ENCODE measurements around the gene EXOC2. TPM values are rescaled to one million over a fixed set of nuclear protein-coding genes. Genes with fewer than 3 reads are reported as not detected.

EXOC2 gene
- total and polyA plus RNA-seq, 2 donors (not counting 3 experiments of a cell fraction or from before 2014, with no cell fraction given) = 18.2 to 30.8 TPM

- no peak for TF ChIP-seq POLR2AphosphoS5 (IDR thresholded peaks at IDR 0.05; ENCODE audit: insufficient read depth, low read depth, low read length)
- no peak for TF ChIP-seq FOS (IDR thresholded peaks at IDR 0.05; ENCODE audit: borderline replicate concordance, insufficient read depth, low read length)
- TF ChIP-seq CTCF (IDR thresholded peaks at IDR 0.05; ENCODE audit: extremely low read depth in 1 of 2, insufficient read depth in 1 of 2, low read depth in 1 of 2, low read length in 2 of 2) = no peak
- no peak for TF ChIP-seq POLR2A (IDR thresholded peaks at IDR 0.05; ENCODE audit: low read depth, low read length)
- TF ChIP-seq EZH2 (IDR thresholded peaks at IDR 0.05; ENCODE audit: borderline replicate concordance, low read depth, low read length, severe bottlenecking) = no peak
- TF ChIP-seq GATA2 (IDR thresholded peaks at IDR 0.05; ENCODE audit: insufficient read depth, insufficient read length, low read depth, low read length) = no peak
- no peak for TF ChIP-seq JUN (IDR thresholded peaks at IDR 0.05; ENCODE audit: borderline replicate concordance, insufficient read depth, insufficient read length, low read depth)
- TF ChIP-seq MAX (IDR thresholded peaks at IDR 0.05; ENCODE audit: insufficient read depth, insufficient read length) = no peak
- TF ChIP-seq MYC (IDR thresholded peaks at IDR 0.05; ENCODE audit: low read depth, low read length) = no peak
- Histone ChIP-seq H3K79me2 (ENCODE audit: control insufficient read depth, insufficient read depth, low read length) (no peaks in the 10 kb centered on the region), H3K36me3 (ENCODE audit: control insufficient read depth in 2 of 2, extremely low read depth in 1 of 2, insufficient read depth in 2 of 2, low read length in 2 of 2) (no peaks in the 10 kb centered on the region), H3K9me1 (replicated peaks; ENCODE audit: control insufficient read depth, extremely low read depth, insufficient read depth, low read length) (no peaks in the 10 kb centered on the region), H4K20me1 (replicated peaks; ENCODE audit: control insufficient read depth, extremely low read depth, insufficient read depth, low read length) (no peaks in the 10 kb centered on the region), H3K4me2 (ENCODE audit: insufficient read depth, low read length) (no peak overlapping the region), H3K9me3 (replicated peaks; ENCODE audit: control insufficient read depth, insufficient read depth, low read length) (no peaks in the 10 kb centered on the region), H3K9ac (replicated peaks; ENCODE audit: extremely low read depth, insufficient read depth, low read length) (no peak overlapping the region), H3K27me3 (ENCODE audit: control insufficient read depth in 2 of 2, insufficient read depth in 2 of 2, low read length in 2 of 2) (no peaks in the 10 kb centered on the region), H3K4me3 (replicated peaks in 1 of 3; ENCODE audit: insufficient read depth in 1 of 3, low read depth in 1 of 3, low read length in 3 of 3) (no peak overlapping the region), H2AFZ (ENCODE audit: low read depth, low read length) (no peak overlapping the region), H3K4me1 (ENCODE audit: control insufficient read depth, extremely low read depth, insufficient read depth, low read length) (no peaks in the 10 kb centered on the region), H3K27ac (ENCODE audit: insufficient read depth, low read depth, low read length) (no peak overlapping the region)
- DNase-seq (ENCODE audit: low read depth, low spot score) (no peak), FAIRE-seq (no peak)
- BruUV-seq (replicated peaks) = no TSS peak
- ChIA-PET POLR2A (no interaction called here), CTCF (interaction anchor here (1.5 kb wide), 1 partner anchor 100 kb away, joined by 6 read pairs; no protein-coding TSS in a partner anchor)
- dilution Hi-C loops (cut with MboI; ENCODE audit: extremely low pct_ligation_motif_present, low sequenced_read_pairs) = no loop called here
- intact Hi-C loops (cut with micrococcal nuclease) = no loop called here
These were observed 71.0 kb downstream of the EXOC2 start for GRCh38 chr6:621931-622330.
